NT2/D1 (cell line): ENCODE measurements around the gene FAH.

Experiments
- DNase-seq: peaks from one replicate; pipeline ENCODE4 v3.0.0-alpha.2; 2011; ENCODE audit warnings: low read depth, low spot score
- H3K27me3 ChIP-seq: 2 replicates; pipeline ENCODE4 v1.6.0; 2011; ENCODE audit warnings: mild to moderate bottlenecking; ENCODE audit not compliant: insufficient read length, insufficient read depth
- H3K36me3 ChIP-seq: 2 replicates; pipeline ENCODE4 v1.6.1; 2011; ENCODE audit warnings: mild to moderate bottlenecking, low read length, mixed read lengths; ENCODE audit not compliant: insufficient read depth, insufficient read length
- H3K4me1 ChIP-seq: 2 replicates; pipeline ENCODE4 v1.5.1; 2011; ENCODE audit not compliant: insufficient read depth, insufficient read length
- H3K4me3 ChIP-seq: 2 replicates; pipeline ENCODE4 v1.5.1; 2011; ENCODE audit warnings: low read depth; ENCODE audit not compliant: insufficient read length
- H3K9ac ChIP-seq: 2 replicates; pipeline ENCODE4 v1.6.0; 2011; ENCODE audit warnings: low read depth; ENCODE audit not compliant: insufficient read length
- H3K9me3 ChIP-seq: 2 replicates; pipeline ENCODE4 v1.5.1; 2011; ENCODE audit warnings: mild to moderate bottlenecking, low read length; ENCODE audit not compliant: insufficient read depth
- SUZ12 ChIP-seq: IDR thresholded peaks from 2 replicates; pipeline ENCODE4 v1.6.1; 2011; ENCODE audit not compliant: insufficient read length, insufficient read depth; ENCODE audit errors: extremely low read depth
- YY1 ChIP-seq: IDR thresholded peaks from 2 replicates; pipeline ENCODE4 v1.6.1; 2011; ENCODE audit not compliant: insufficient read length, insufficient read depth
- ZNF274 ChIP-seq: IDR thresholded peaks from 2 replicates; pipeline ENCODE4 v1.6.1; 2011; ENCODE audit warnings: mild to moderate bottlenecking, low read depth, low read length

The FAH gene

GRCh38 chr15:80180468-80180867, 27.7 kb downstream of the FAH start:
- H3K4me1 ChIP-seq = no peaks in the 10 kb centered on the region
- peaks cover 44% of the 10 kb centered on the region for H3K36me3 ChIP-seq
- TF ChIP-seq YY1 = no peak
- TF ChIP-seq SUZ12 = no peak
- no peak for TF ChIP-seq ZNF274
- DNase-seq = no peak
- H3K4me3 ChIP-seq = no peak overlapping the region
- H3K27me3 ChIP-seq = no peaks in the 10 kb centered on the region
- H3K9ac ChIP-seq = no peak overlapping the region
- no peaks in the 10 kb centered on the region for H3K9me3 ChIP-seq

- Histone ChIP-seq H3K4me3 (no peak overlapping the region), H3K27me3 (no peaks in the 10 kb centered on the region), H3K9me3 (no peaks in the 10 kb centered on the region), H3K4me1 (no peaks in the 10 kb centered on the region), H3K9ac (no peak overlapping the region), H3K36me3 (peaks cover 44% of the 10 kb centered on the region)
- TF ChIP-seq ZNF274 = no peak
- TF ChIP-seq YY1 = no peak
- TF ChIP-seq SUZ12 = no peak
- no peak for DNase-seq
These were observed 28.2 kb downstream of the FAH start for GRCh38 chr15:80180986-80181385.

- H3K4me1 ChIP-seq = no peaks in the 10 kb centered on the region
- TF ChIP-seq SUZ12 (no peak), YY1 (no peak), ZNF274 (no peak)
- no peaks in the 10 kb centered on the region for H3K27me3 ChIP-seq
- H3K4me3 ChIP-seq = no peak overlapping the region
- H3K9ac ChIP-seq = no peak overlapping the region
- no peaks in the 10 kb centered on the region for H3K9me3 ChIP-seq
- DNase-seq = no peak
- H3K36me3 ChIP-seq = peaks cover 51% of the 10 kb centered on the region
These were observed 29.9 kb downstream of the FAH start for GRCh38 chr15:80182611-80183261.

- Histone ChIP-seq H3K27me3 (no peaks in the 10 kb centered on the region), H3K4me3 (no peak overlapping the region), H3K4me1 (no peaks in the 10 kb centered on the region), H3K36me3 (peaks cover 51% of the 10 kb centered on the region), H3K9ac (no peak overlapping the region), H3K9me3 (no peaks in the 10 kb centered on the region)
- no peak for DNase-seq
- TF ChIP-seq ZNF274 (no peak), YY1 (no peak), SUZ12 (no peak)
These were observed 30.5 kb downstream of the FAH start for GRCh38 chr15:80183306-80183705.

GRCh38 chr15:80183886-80184285, 31.1 kb downstream of the FAH start:
- Histone ChIP-seq H3K4me1 (no peaks in the 10 kb centered on the region), H3K27me3 (no peaks in the 10 kb centered on the region), H3K9me3 (no peaks in the 10 kb centered on the region), H3K9ac (no peak overlapping the region), H3K4me3 (no peak overlapping the region), H3K36me3 (peaks cover 51% of the 10 kb centered on the region)
- TF ChIP-seq YY1 (no peak), SUZ12 (no peak), ZNF274 (no peak)
- DNase-seq = no peak

GRCh38 chr15:80184554-80184953, 31.8 kb downstream of the FAH start:
- Histone ChIP-seq H3K4me3 (no peak overlapping the region), H3K4me1 (no peaks in the 10 kb centered on the region), H3K9me3 (no peaks in the 10 kb centered on the region), H3K36me3 (peaks cover 48% of the 10 kb centered on the region), H3K27me3 (no peaks in the 10 kb centered on the region), H3K9ac (no peak overlapping the region)
- no peak for DNase-seq
- no peak for TF ChIP-seq ZNF274
- TF ChIP-seq SUZ12 = no peak
- no peak for TF ChIP-seq YY1

GRCh38 chr15:80185152-80185551, 32.4 kb downstream of the FAH start:
- H3K4me1 ChIP-seq = no peaks in the 10 kb centered on the region
- DNase-seq = no peak
- no peaks in the 10 kb centered on the region for H3K9me3 ChIP-seq
- peaks cover 42% of the 10 kb centered on the region for H3K36me3 ChIP-seq
- H3K4me3 ChIP-seq = no peak overlapping the region
- H3K9ac ChIP-seq = no peak overlapping the region
- no peaks in the 10 kb centered on the region for H3K27me3 ChIP-seq
- no peak for TF ChIP-seq SUZ12

GRCh38 chr15:80186066-80186465, 33.3 kb downstream of the FAH start:
- Histone ChIP-seq H3K36me3 (peaks cover 33% of the 10 kb centered on the region), H3K9me3 (no peaks in the 10 kb centered on the region), H3K27me3 (no peaks in the 10 kb centered on the region), H3K4me1 (no peaks in the 10 kb centered on the region), H3K4me3 (no peak overlapping the region), H3K9ac (no peak overlapping the region)
- DNase-seq = no peak
- TF ChIP-seq SUZ12 = no peak
- TF ChIP-seq YY1 = no peak
- TF ChIP-seq ZNF274 = no peak
